Measurements from ENCODE around the gene CUTA. TPM values are rescaled to one million over a fixed set of nuclear protein-coding genes. Genes with fewer than 3 reads are reported as not detected.
A peak's percentile ranks its signal among the peaks of the same experiment; 100 is the strongest.

The CUTA gene
- total and polyA plus RNA-seq, 2 of the 13 experiments (the other 11 are each of a cell fraction or from before 2014, with no cell fraction given), result 170 to 180 TPM

DNA sequence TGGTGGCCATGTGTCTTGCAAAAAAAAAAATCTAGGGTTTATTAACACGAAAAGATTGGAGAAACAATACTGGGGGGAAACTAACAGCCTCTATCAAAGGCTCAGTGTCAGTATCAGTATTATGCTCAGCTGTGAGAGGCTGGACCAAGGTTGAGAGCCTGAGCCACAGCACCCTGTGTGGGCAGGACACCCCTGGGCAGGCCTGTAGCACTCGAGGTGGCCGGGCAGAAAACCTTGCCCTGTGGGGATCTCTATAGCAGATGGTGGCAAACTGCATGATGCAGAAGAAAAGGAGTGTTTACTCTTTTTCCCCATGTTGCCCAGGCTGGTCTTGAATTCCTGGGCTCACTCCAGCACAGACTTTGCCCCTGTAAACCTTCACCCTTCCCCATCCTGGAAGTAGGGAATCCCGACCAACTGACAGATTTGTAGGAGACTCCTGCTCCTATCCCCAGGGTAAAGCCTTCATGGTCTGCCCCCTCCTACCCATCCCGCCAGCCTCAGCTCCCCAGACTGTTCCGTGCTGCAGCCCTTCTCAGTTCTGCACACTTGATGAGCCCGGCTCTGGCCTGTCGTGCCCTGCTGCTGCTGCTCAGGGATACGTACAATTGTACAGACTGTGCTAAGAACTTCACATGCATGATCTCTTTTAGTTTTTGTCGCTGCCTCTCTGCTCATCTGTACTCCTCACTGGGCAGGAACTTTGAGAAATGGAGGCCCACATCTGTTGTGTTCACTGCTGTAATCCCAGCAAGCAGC lies 34.3 kb downstream of the CUTA start (continued):
- TF ChIP-seq, protein P1, sequence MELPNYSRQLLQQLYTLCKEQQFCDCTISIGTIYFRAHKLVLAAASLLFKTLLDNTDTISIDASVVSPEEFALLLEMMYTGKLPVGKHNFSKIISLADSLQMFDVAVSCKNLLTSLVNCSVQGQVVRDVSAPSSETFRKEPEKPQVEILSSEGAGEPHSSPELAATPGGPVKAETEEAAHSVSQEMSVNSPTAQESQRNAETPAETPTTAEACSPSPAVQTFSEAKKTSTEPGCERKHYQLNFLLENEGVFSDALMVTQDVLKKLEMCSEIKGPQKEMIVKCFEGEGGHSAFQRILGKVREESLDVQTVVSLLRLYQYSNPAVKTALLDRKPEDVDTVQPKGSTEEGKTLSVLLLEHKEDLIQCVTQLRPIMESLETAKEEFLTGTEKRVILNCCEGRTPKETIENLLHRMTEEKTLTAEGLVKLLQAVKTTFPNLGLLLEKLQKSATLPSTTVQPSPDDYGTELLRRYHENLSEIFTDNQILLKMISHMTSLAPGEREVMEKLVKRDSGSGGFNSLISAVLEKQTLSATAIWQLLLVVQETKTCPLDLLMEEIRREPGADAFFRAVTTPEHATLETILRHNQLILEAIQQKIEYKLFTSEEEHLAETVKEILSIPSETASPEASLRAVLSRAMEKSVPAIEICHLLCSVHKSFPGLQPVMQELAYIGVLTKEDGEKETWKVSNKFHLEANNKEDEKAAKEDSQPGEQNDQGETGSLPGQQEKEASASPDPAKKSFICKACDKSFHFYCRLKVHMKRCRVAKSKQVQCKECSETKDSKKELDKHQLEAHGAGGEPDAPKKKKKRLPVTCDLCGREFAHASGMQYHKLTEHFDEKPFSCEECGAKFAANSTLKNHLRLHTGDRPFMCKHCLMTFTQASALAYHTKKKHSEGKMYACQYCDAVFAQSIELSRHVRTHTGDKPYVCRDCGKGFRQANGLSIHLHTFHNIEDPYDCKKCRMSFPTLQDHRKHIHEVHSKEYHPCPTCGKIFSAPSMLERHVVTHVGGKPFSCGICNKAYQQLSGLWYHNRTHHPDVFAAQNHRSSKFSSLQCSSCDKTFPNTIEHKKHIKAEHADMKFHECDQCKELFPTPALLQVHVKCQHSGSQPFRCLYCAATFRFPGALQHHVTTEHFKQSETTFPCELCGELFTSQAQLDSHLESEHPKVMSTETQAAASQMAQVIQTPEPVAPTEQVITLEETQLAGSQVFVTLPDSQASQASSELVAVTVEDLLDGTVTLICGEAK (IDR thresholded peaks at IDR 0.05), result no peak
- TF ChIP-seq, protein P1 (CRISPR knock-in tag; IDR thresholded peaks at IDR 0.05), result 0 out of 2 replicates have a peak, but pooled peaks have one; percentile 41

Measured in HepG2 (cell line).